ENCODE measurements around the gene SRC. TPM values are rescaled to one million over a fixed set of nuclear protein-coding genes. Genes with fewer than 3 reads are reported as not detected.

SRC gene
- total RNA-seq, 1 experiment from 2014 or later, result 23.3 TPM

DNA sequence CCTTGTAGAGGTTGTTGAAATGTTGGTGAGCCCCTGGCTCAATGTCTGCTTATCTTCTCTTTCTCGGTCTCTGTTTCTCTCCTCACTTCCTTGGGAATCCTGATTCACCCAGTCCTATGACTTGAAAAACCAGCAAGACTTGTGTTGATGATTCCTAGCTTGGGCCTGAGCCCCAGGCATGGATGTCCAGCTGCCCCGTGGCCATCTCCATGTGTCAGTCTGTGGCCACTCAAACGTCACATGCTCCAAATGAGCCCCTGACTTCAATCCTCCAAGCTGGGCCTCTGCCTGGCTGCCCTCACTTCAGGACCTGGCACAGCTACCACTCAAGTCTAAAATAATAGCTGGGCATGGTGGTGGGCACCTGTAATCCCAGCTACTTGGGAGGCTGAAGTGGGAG lies 81.0 kb downstream of the SRC start:
- no peak for DNase-seq (ENCODE audit: low spot score)
- H3K27ac ChIP-seq (ENCODE audit: low read depth, low read length, poor library complexity, severe bottlenecking), result no peak overlapping the region
- H3K4me3 ChIP-seq (ENCODE audit: low read depth, low read length, poor library complexity, severe bottlenecking), result no peak overlapping the region
- intact Hi-C loops (cut with micrococcal nuclease; ENCODE audit: unreplicated experiment), result no loop called here
- TF ChIP-seq EZH2 (IDR thresholded peaks at IDR 0.05; ENCODE audit: borderline replicate concordance, low read depth, low read length, poor library complexity, severe bottlenecking), result no peak
- TF ChIP-seq, protein P1, sequence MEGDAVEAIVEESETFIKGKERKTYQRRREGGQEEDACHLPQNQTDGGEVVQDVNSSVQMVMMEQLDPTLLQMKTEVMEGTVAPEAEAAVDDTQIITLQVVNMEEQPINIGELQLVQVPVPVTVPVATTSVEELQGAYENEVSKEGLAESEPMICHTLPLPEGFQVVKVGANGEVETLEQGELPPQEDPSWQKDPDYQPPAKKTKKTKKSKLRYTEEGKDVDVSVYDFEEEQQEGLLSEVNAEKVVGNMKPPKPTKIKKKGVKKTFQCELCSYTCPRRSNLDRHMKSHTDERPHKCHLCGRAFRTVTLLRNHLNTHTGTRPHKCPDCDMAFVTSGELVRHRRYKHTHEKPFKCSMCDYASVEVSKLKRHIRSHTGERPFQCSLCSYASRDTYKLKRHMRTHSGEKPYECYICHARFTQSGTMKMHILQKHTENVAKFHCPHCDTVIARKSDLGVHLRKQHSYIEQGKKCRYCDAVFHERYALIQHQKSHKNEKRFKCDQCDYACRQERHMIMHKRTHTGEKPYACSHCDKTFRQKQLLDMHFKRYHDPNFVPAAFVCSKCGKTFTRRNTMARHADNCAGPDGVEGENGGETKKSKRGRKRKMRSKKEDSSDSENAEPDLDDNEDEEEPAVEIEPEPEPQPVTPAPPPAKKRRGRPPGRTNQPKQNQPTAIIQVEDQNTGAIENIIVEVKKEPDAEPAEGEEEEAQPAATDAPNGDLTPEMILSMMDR (conservative IDR thresholded peaks at IDR 0.05; ENCODE audit: low read depth, low read length), result no peak
- ChIA-PET POLR2A (ENCODE audit: low non-redundant PET) (no interaction called here), CTCF (no interaction called here)
- H3K27me3 ChIP-seq (replicated peaks; ENCODE audit: insufficient read depth, low read depth, low read length, poor library complexity), result peaks cover 63% of the 10 kb centered on the region
- no peaks in the 10 kb centered on the region for H3K9me3 ChIP-seq (ENCODE audit: low read depth, low read length, poor library complexity, severe bottlenecking)
- no peaks in the 10 kb centered on the region for H3K36me3 ChIP-seq (ENCODE audit: insufficient read depth, low read length, poor library complexity, severe bottlenecking)
- BruUV-seq (replicated peaks), result no TSS peak
- peaks cover under 1% of the 10 kb centered on the region for H3K4me1 ChIP-seq (ENCODE audit: insufficient read depth, low read length, poor library complexity, severe bottlenecking)

DNA sequence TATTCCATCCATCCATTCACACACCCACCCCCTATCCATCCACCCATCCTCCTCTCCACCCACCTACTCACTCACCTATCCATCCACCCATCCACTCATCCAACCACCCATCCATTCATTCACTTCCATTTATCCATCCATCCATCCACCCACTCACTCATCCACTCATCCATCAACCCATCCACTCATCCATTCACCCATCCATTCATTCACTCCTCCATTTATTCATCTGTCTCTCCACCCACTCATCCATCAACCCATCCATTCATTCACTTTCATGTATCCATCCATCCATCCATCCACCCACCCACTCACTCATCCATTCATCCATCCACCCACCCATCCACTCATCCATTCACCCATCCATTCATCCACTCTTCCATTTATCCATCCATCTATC lies 84.1 kb downstream of the SRC start:
- TF ChIP-seq EZH2 (IDR thresholded peaks at IDR 0.05; ENCODE audit: borderline replicate concordance, low read depth, low read length, poor library complexity, severe bottlenecking), result no peak
- TF ChIP-seq, protein P1 (conservative IDR thresholded peaks at IDR 0.05; ENCODE audit: low read depth, low read length), result no peak
- no peaks in the 10 kb centered on the region for H3K4me1 ChIP-seq (ENCODE audit: insufficient read depth, low read length, poor library complexity, severe bottlenecking)
- no peaks in the 10 kb centered on the region for H3K36me3 ChIP-seq (ENCODE audit: insufficient read depth, low read length, poor library complexity, severe bottlenecking)
- POLR2A ChIA-PET (ENCODE audit: low non-redundant PET), result no interaction called here
- H3K9me3 ChIP-seq (ENCODE audit: low read depth, low read length, poor library complexity, severe bottlenecking), result no peaks in the 10 kb centered on the region
- CTCF ChIA-PET, result no interaction called here
- intact Hi-C loops (cut with micrococcal nuclease; ENCODE audit: unreplicated experiment), result no loop called here
- no peak overlapping the region for H3K4me3 ChIP-seq (ENCODE audit: low read depth, low read length, poor library complexity, severe bottlenecking)
- H3K27ac ChIP-seq (ENCODE audit: low read depth, low read length, poor library complexity, severe bottlenecking), result no peak overlapping the region
- BruUV-seq (replicated peaks), result no TSS peak
- no peak for DNase-seq (ENCODE audit: low spot score)
- H3K27me3 ChIP-seq (replicated peaks; ENCODE audit: insufficient read depth, low read depth, low read length, poor library complexity), result peaks cover 72% of the 10 kb centered on the region

DNA sequence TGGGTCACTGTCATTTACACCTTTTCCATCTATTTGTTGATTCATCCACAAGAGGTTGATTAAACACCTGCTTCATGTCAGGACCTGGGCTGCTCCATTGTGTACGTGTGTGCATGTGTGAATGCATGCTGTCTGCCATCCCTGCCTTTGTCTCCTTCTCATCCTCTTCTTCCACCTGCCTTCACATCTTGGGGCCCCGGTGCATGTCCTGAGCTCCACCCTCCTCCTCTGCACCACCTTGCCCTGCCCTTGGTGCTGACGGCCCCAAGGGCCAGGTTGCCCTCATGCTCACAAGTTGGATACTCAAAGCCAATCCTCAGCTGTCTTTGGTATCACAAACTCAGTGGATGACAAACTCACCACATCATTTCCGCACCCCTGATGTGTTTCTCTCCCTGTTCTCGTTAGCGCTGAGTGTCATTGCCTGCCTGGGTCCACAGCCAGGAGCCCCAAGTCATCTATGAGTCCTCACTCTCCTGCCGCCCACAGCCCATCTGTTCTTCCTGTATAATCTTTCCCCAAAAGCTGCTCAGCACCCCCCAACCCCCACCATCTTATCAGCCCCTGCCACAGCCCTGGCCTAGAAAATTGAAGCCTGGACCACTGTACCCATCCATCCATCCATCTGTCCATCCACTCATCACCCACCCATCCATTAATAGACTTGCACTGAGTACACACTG lies 85.0 kb downstream of the SRC start:
- H3K27ac ChIP-seq (ENCODE audit: low read depth, low read length, poor library complexity, severe bottlenecking), result no peak overlapping the region
- intact Hi-C loops (cut with micrococcal nuclease; ENCODE audit: unreplicated experiment), result no loop called here
- CTCF ChIA-PET, result no interaction called here
- POLR2A ChIA-PET (ENCODE audit: low non-redundant PET), result no interaction called here
- no peaks in the 10 kb centered on the region for H3K9me3 ChIP-seq (ENCODE audit: low read depth, low read length, poor library complexity, severe bottlenecking)
- TF ChIP-seq, protein P1 (conservative IDR thresholded peaks at IDR 0.05; ENCODE audit: low read depth, low read length), result no peak
- H3K4me3 ChIP-seq (ENCODE audit: low read depth, low read length, poor library complexity, severe bottlenecking), result no peak overlapping the region
- no peak for DNase-seq (ENCODE audit: low spot score)
- H3K27me3 ChIP-seq (replicated peaks; ENCODE audit: insufficient read depth, low read depth, low read length, poor library complexity), result peaks cover 63% of the 10 kb centered on the region
- H3K4me1 ChIP-seq (ENCODE audit: insufficient read depth, low read length, poor library complexity, severe bottlenecking), result no peaks in the 10 kb centered on the region
- H3K36me3 ChIP-seq (ENCODE audit: insufficient read depth, low read length, poor library complexity, severe bottlenecking), result no peaks in the 10 kb centered on the region
- BruUV-seq (replicated peaks), result no TSS peak

Data from A673 (cell line).